ENCODE data around the gene IFNLR1. TPM values are rescaled to one million over a fixed set of nuclear protein-coding genes. Genes with fewer than 3 reads are reported as not detected.

IFNLR1 gene
- total RNA-seq, 4 donors from 2014 or later = 9.1 to 38.2 (median 36.1) TPM

GRCh38 chr1:24226749-24227148, 39.7 kb upstream of the IFNLR1 start:
- Histone ChIP-seq H3K4me1 (peaks cover 0 to 3% (median 0%) of the 10 kb centered on the region in 4 donors), H3K27ac (no peak overlapping the region), H3K36me3 (no peaks in the 10 kb centered on the region), H3K9me3 (no peaks in the 10 kb centered on the region), H3K27me3 (no peaks in the 10 kb centered on the region), H3K4me3 (no peak overlapping the region)
- DNase-seq = no peak
- TF ChIP-seq CTCF (IDR thresholded peaks at IDR 0.05) (no peak), POLR2A (IDR thresholded peaks at IDR 0.05) (no peak)

GRCh38 chr1:24224761-24225160, 37.7 kb upstream of the IFNLR1 start:
- Histone ChIP-seq H3K27ac (peak overlapping the region in 2 of 4 donors; percentile 59 to 77), H3K27me3 (no peaks in the 10 kb centered on the region), H3K36me3 (no peaks in the 10 kb centered on the region), H3K4me1 (peaks cover 0 to 3% (median 0%) of the 10 kb centered on the region in 4 donors), H3K9me3 (no peaks in the 10 kb centered on the region), H3K4me3 (no peak overlapping the region)
- DNase-seq = peak in 1 of 3 donors; percentile 59
- no peak for TF ChIP-seq CTCF (IDR thresholded peaks at IDR 0.05)
- no peak for TF ChIP-seq POLR2A (IDR thresholded peaks at IDR 0.05)

- DNase-seq = peak in 1 of 3 donors; percentile 79
- Histone ChIP-seq H3K4me3 (no peak overlapping the region), H3K36me3 (no peaks in the 10 kb centered on the region), H3K27ac (peak overlapping the region in 2 of 4 donors; percentile 66 to 77), H3K4me1 (peaks cover 0 to 3% (median 0%) of the 10 kb centered on the region in 4 donors), H3K27me3 (no peaks in the 10 kb centered on the region), H3K9me3 (no peaks in the 10 kb centered on the region)
- TF ChIP-seq CTCF (IDR thresholded peaks at IDR 0.05) (no peak), POLR2A (IDR thresholded peaks at IDR 0.05) (no peak)
Measured at GRCh38 chr1:24224086-24224485, 37.0 kb upstream of the IFNLR1 start.

GRCh38 chr1:24222793-24223192, 35.7 kb upstream of the IFNLR1 start:
- Histone ChIP-seq H3K4me3 (no peak overlapping the region), H3K27me3 (no peaks in the 10 kb centered on the region), H3K36me3 (no peaks in the 10 kb centered on the region), H3K27ac (peak overlapping the region in 2 of 4 donors; percentile 45 to 48), H3K9me3 (no peaks in the 10 kb centered on the region), H3K4me1 (peaks cover 0 to 3% (median 0%) of the 10 kb centered on the region in 4 donors)
- TF ChIP-seq CTCF (IDR thresholded peaks at IDR 0.05) = no peak
- TF ChIP-seq POLR2A (IDR thresholded peaks at IDR 0.05) = no peak
- no peak for DNase-seq

- no peaks in the 10 kb centered on the region for H3K9me3 ChIP-seq
- no peak overlapping the region for H3K4me3 ChIP-seq
- no peaks in the 10 kb centered on the region for H3K27me3 ChIP-seq
- no peak overlapping the region for H3K27ac ChIP-seq
- no peaks in the 10 kb centered on the region for H3K36me3 ChIP-seq
- no peak for TF ChIP-seq POLR2A (IDR thresholded peaks at IDR 0.05)
- TF ChIP-seq CTCF (IDR thresholded peaks at IDR 0.05) = no peak
- DNase-seq = no peak
- peaks cover 0 to 3% (median 0%) of the 10 kb centered on the region in 4 donors for H3K4me1 ChIP-seq
Measured at GRCh38 chr1:24222008-24222605, 35.0 kb upstream of the IFNLR1 start.

All from Peyer's patch (tissue), 4 donors.